ENCODE measurements around the gene SIRT3. TPM values are rescaled to one million over a fixed set of nuclear protein-coding genes. Genes with fewer than 3 reads are reported as not detected.
"Not testable (repeated sequence)": the region's sequence is repeated elsewhere in the genome, so short reads cannot be mapped to it uniquely, and the experiment has no call there.

The SIRT3 gene
- polyA plus RNA-seq, 3 donors, result 15.8 to 18.8 (median 17.7) TPM

GRCh38 chr11:251550-251949 is 15.4 kb upstream of the SIRT3 start:
- H3K27ac ChIP-seq (ENCODE audit: low read depth, low read length), result no peak overlapping the region
- 71 to 85% (median 82%) methylated on average over 10 of the region's 10 CpGs for WGBS, 3 donors

- WGBS, 3 donors, result 77 to 86% (median 82%) methylated on average over 10 of the region's 10 CpGs
- no peak overlapping the region for H3K27ac ChIP-seq (ENCODE audit: low read depth, low read length)
Observed at GRCh38 chr11:250740-251299, 14.7 kb upstream of the SIRT3 start.

- no peak overlapping the region for H3K27ac ChIP-seq (ENCODE audit: low read depth, low read length)
- WGBS, 3 donors, result 87 to 93% (median 88%) methylated on average over 5 of the region's 5 CpGs
Observed at GRCh38 chr11:250274-250673, 14.1 kb upstream of the SIRT3 start.

GRCh38 chr11:249062-249461 is 12.9 kb upstream of the SIRT3 start:
- H3K27ac ChIP-seq (ENCODE audit: low read depth, low read length), result no peak overlapping the region
- 75 to 80% (median 79%) methylated on average over 8 of the region's 8 CpGs for WGBS, 3 donors

- no peak overlapping the region for H3K27ac ChIP-seq (ENCODE audit: low read depth, low read length)
- 89 to 93% (median 92%) methylated on average over 2 of the region's 2 CpGs for WGBS, 3 donors
Observed at GRCh38 chr11:244376-244775, 8.2 kb upstream of the SIRT3 start.

- 91 to 97% (median 93%) methylated on average over 5 of the region's 5 CpGs for WGBS, 3 donors
- H3K27ac ChIP-seq (ENCODE audit: low read depth, low read length), result no peak overlapping the region
Observed at GRCh38 chr11:241634-242033, 5.5 kb upstream of the SIRT3 start.

- no peak overlapping the region for H3K27ac ChIP-seq (ENCODE audit: low read depth, low read length)
- 46 to 87% (median 80%) methylated on average over 1 of the region's 1 CpG for WGBS, 3 donors
Observed at GRCh38 chr11:240315-240714, 4.2 kb upstream of the SIRT3 start.

GRCh38 chr11:238346-238745 is 2.2 kb upstream of the SIRT3 start:
- 75 to 87% (median 84%) methylated on average over 7 of the region's 7 CpGs for WGBS, 3 donors
- not testable (repeated sequence) for H3K27ac ChIP-seq (ENCODE audit: low read depth, low read length)

- peak within 1 kb of the TSS; percentile 93 for H3K27ac ChIP-seq (ENCODE audit: low read depth, low read length)
- 1 to 2% (median 1%) methylated on average over 62 of the region's 62 CpGs for WGBS, 3 donors
Observed at GRCh38 chr11:236774-237767, 929 bp upstream of the SIRT3 start, which contains the start of gene PSMD13. PSMD13 (plus strand) TSS chr11:236976; CDS start chr11:237050, 74 bp downstream.

- H3K27ac ChIP-seq (ENCODE audit: low read depth, low read length), result no peak overlapping the region
- 2 to 4% (median 2%) methylated on average over 13 of the region's 13 CpGs for WGBS, 3 donors
Observed at GRCh38 chr11:235609-235996, 539 bp downstream of the SIRT3 start.

- WGBS, 3 donors, result 66 to 89% (median 88%) methylated on average over 8 of the region's 8 CpGs
- no peak overlapping the region for H3K27ac ChIP-seq (ENCODE audit: low read depth, low read length)
Observed at GRCh38 chr11:235180-235579, 962 bp downstream of the SIRT3 start.

GRCh38 chr11:232783-233565 is 3.2 kb downstream of the SIRT3 start:
- no peak overlapping the region for H3K27ac ChIP-seq (ENCODE audit: low read depth, low read length)
- WGBS, 3 donors, result 88 to 94% (median 94%) methylated on average over 20 of the region's 20 CpGs

- whole genome bisulfite sequencing, 3 donors, result 93 to 96% (median 94%) methylated on average over 10 of the region's 10 CpGs
Observed at GRCh38 chr11:230431-230830, 5.7 kb downstream of the SIRT3 start.

GRCh38 chr11:227824-228379 is 8.2 kb downstream of the SIRT3 start:
- 87 to 89% (median 88%) methylated on average over 6 of the region's 6 CpGs for WGBS, 3 donors
- H3K27ac ChIP-seq (ENCODE audit: low read depth, low read length), result no peak overlapping the region

More at GRCh38 chr11:230431-230830, 5.7 kb downstream of the SIRT3 start:
- no peak overlapping the region for H3K27ac ChIP-seq (ENCODE audit: low read depth, low read length)

- H3K27ac ChIP-seq (ENCODE audit: low read depth, low read length), result no peak overlapping the region
- 91 to 92% (median 91%) methylated on average over 10 of the region's 10 CpGs for WGBS, 3 donors
Observed at GRCh38 chr11:225734-226453, 10.2 kb downstream of the SIRT3 start.

GRCh38 chr11:224424-224823 is 11.7 kb downstream of the SIRT3 start:
- 66 to 87% (median 79%) methylated on average over 7 of the region's 7 CpGs for WGBS, 3 donors
- H3K27ac ChIP-seq (ENCODE audit: low read depth, low read length), result no peak overlapping the region

GRCh38 chr11:223884-224283 is 12.3 kb downstream of the SIRT3 start:
- H3K27ac ChIP-seq (ENCODE audit: low read depth, low read length), result no peak overlapping the region

More at GRCh38 chr11:223884-224283, 12.3 kb downstream of the SIRT3 start:
- 86 to 99% (median 94%) methylated on average over 7 to 9 of the region's 9 CpGs for WGBS, 3 donors
